WERI-Rb-1 (cell line): ENCODE results near the gene CHSY1.

ENCODE experiments used
- DNase-seq: peaks from one replicate; pipeline ENCODE4 v3.0.0-alpha.2; 2020
- H3K27ac ChIP-seq: fragments of 250-450 bp; sonication (Bioruptor Pico); 2 replicates; pipeline ENCODE4 v1.5.1; 2020; ENCODE audit warnings: mild to moderate bottlenecking, moderate library complexity
- H3K27me3 ChIP-seq: fragments of 250-450 bp; sonication (Bioruptor Pico); 2 replicates; pipeline ENCODE4 v1.5.1; 2021; ENCODE audit warnings: mild to moderate bottlenecking, low read depth, moderate library complexity; ENCODE audit not compliant: insufficient read depth, severe bottlenecking
- H3K36me3 ChIP-seq: fragments of 250-450 bp; sonication (Bioruptor Pico); 2 replicates; pipeline ENCODE4 v1.5.1; 2020; ENCODE audit warnings: mild to moderate bottlenecking, moderate library complexity
- H3K4me3 ChIP-seq: 2 replicates; pipeline ENCODE4 v1.5.1; 2011; ENCODE audit warnings: low read depth, mild to moderate bottlenecking, control low read depth, low read length
- H3K9me3 ChIP-seq: fragments of 250-450 bp; sonication (Bioruptor Pico); 2 replicates; pipeline ENCODE4 v1.5.1; 2021; ENCODE audit warnings: mild to moderate bottlenecking, moderate library complexity; ENCODE audit not compliant: severe bottlenecking
- CTCF ChIP-seq: IDR thresholded peaks from 2 replicates; pipeline ENCODE4 v1.5.1; 2011; ENCODE audit warnings: low read depth, mild to moderate bottlenecking, control low read depth, inconsistent platforms, low read length

The CHSY1 gene

GRCh38 chr15:101167753-101168462 lies 83.9 kb downstream of the CHSY1 start:
- no peak for DNase-seq
- no peak overlapping the region for H3K4me3 ChIP-seq
- H3K27me3 ChIP-seq, result no peaks in the 10 kb centered on the region
- no peak for TF ChIP-seq CTCF
- no peak overlapping the region for H3K27ac ChIP-seq
- H3K9me3 ChIP-seq, result peaks cover 15% of the 10 kb centered on the region
- no peaks in the 10 kb centered on the region for H3K36me3 ChIP-seq

GRCh38 chr15:101167411-101167752 lies 84.5 kb downstream of the CHSY1 start:
- H3K27ac ChIP-seq, result no peak overlapping the region
- H3K27me3 ChIP-seq, result no peaks in the 10 kb centered on the region
- H3K4me3 ChIP-seq, result no peak overlapping the region
- DNase-seq, result no peak
- TF ChIP-seq CTCF, result no peak
- no peaks in the 10 kb centered on the region for H3K36me3 ChIP-seq
- H3K9me3 ChIP-seq, result peaks cover 15% of the 10 kb centered on the region

- no peaks in the 10 kb centered on the region for H3K27me3 ChIP-seq
- DNase-seq, result no peak
- H3K4me3 ChIP-seq, result no peak overlapping the region
- peaks cover 15% of the 10 kb centered on the region for H3K9me3 ChIP-seq
- H3K36me3 ChIP-seq, result no peaks in the 10 kb centered on the region
- H3K27ac ChIP-seq, result no peak overlapping the region
- TF ChIP-seq CTCF, result no peak
Observed at GRCh38 chr15:101165905-101166471, 85.9 kb downstream of the CHSY1 start.

- DNase-seq, result no peak
- no peaks in the 10 kb centered on the region for H3K27me3 ChIP-seq
- H3K27ac ChIP-seq, result no peak overlapping the region
Observed at GRCh38 chr15:101162701-101163483, 89.0 kb downstream of the CHSY1 start.

GRCh38 chr15:101161656-101162055 lies 90.2 kb downstream of the CHSY1 start:
- Histone ChIP-seq H3K27ac (no peak overlapping the region), H3K36me3 (no peaks in the 10 kb centered on the region), H3K27me3 (no peaks in the 10 kb centered on the region), H3K4me3 (no peak overlapping the region), H3K9me3 (peaks cover 16% of the 10 kb centered on the region)
- TF ChIP-seq CTCF, result no peak
- DNase-seq, result no peak

More at GRCh38 chr15:101162701-101163483, 89.0 kb downstream of the CHSY1 start:
- Histone ChIP-seq H3K36me3 (no peaks in the 10 kb centered on the region), H3K9me3 (peaks cover 17% of the 10 kb centered on the region), H3K4me3 (no peak overlapping the region)
- TF ChIP-seq CTCF, result no peak
